Tibial artery (tissue), 4 donors: ENCODE measurements around the gene JADE3.

Experiments used
- DNase-seq, 2 donors: peaks; one replicate each; pipeline ENCODE4 v3.0.0-alpha.2; 2019
- H3K27ac ChIP-seq, 2 donors: fragments of 200-600 bp; sonication (generic) in 1 of 2; 1 replicate in 1 of 2; 2 replicates in 1 of 2; pipeline ENCODE4 v1.5.1; 2018 to 2019; ENCODE audit warnings: mild to moderate bottlenecking in 1 of 2
- H3K27me3 ChIP-seq, 2 donors: fragments of 200-600 bp; sonication (generic) in 1 of 2; one replicate each; pipeline versions ENCODE4 v1.5.1 to v1.6.0; 2016 to 2019
- H3K36me3 ChIP-seq, 3 donors: fragments of 200-600 bp; sonication (generic) in 2 of 3; one replicate each; pipeline ENCODE4 v1.5.1; 2016 to 2019; ENCODE audit warnings: mild to moderate bottlenecking in 2 of 3
- H3K4me1 ChIP-seq, 4 donors: fragments of 200-600 bp; sonication (generic) in 2 of 4; 1 replicate in 3 of 4; 2 replicates in 1 of 4; pipeline ENCODE4 v1.5.1; 2016 to 2019
- H3K4me3 ChIP-seq, 2 donors: fragments of 200-600 bp; sonication (generic) in 1 of 2; 1 replicate in 1 of 2; 2 replicates in 1 of 2; pipeline ENCODE4 v1.5.1; 2018 to 2019; ENCODE audit warnings: mild to moderate bottlenecking in 2 of 2
- H3K9me3 ChIP-seq, 3 donors: fragments of 200-600 bp; sonication (generic) in 1 of 3; one replicate each; pipeline ENCODE4 v1.5.1; 2016 to 2019
- CTCF ChIP-seq, 2 experiments: fragments of 200-600 bp in 1 of 2; fragments of 450-650 bp in 1 of 2; IDR thresholded peaks; one replicate each; pipeline ENCODE4 v1.5.1; 2017 to 2019; ENCODE audit warnings: antibody characterized with exemption in 2 of 2, mild to moderate bottlenecking in 1 of 2, moderate library complexity in 1 of 2
- intact Hi-C: fragments of 100-400 bp; cut with DNase I; formaldehyde crosslinking; loops from one replicate; pipeline ENCODE4 v1.15.0; 2023; ENCODE audit warnings: low total_unique reads

The JADE3 gene

GRCh38 chrX:47059142-47059874, 147.1 kb downstream of the JADE3 start:
- Histone ChIP-seq H3K36me3 (peaks cover 0 to 9% (median 0%) of the 10 kb centered on the region in 3 donors), H3K4me1 (no peaks in the 10 kb centered on the region), H3K9me3 (no peaks in the 10 kb centered on the region), H3K4me3 (no peak overlapping the region), H3K27ac (no peak overlapping the region), H3K27me3 (no peaks in the 10 kb centered on the region)
- intact Hi-C loops: no loop called here
- no peak for TF ChIP-seq CTCF (IDR thresholded peaks at IDR 0.05)
- no peak for DNase-seq

GRCh38 chrX:47060708-47061107, 148.5 kb downstream of the JADE3 start:
- Histone ChIP-seq H3K4me1 (no peaks in the 10 kb centered on the region), H3K4me3 (no peak overlapping the region), H3K9me3 (no peaks in the 10 kb centered on the region), H3K27me3 (no peaks in the 10 kb centered on the region), H3K36me3 (peaks cover 0 to 9% (median 0%) of the 10 kb centered on the region in 3 donors), H3K27ac (no peak overlapping the region)
- no peak for DNase-seq
- no peak for TF ChIP-seq CTCF (IDR thresholded peaks at IDR 0.05)
- intact Hi-C loops: no loop called here

- no peaks in the 10 kb centered on the region for H3K9me3 ChIP-seq
- no peaks in the 10 kb centered on the region for H3K4me1 ChIP-seq
- TF ChIP-seq CTCF (IDR thresholded peaks at IDR 0.05): no peak
- no peak overlapping the region for H3K4me3 ChIP-seq
- no peak overlapping the region for H3K27ac ChIP-seq
- peaks cover 0 to 9% (median 0%) of the 10 kb centered on the region in 3 donors for H3K36me3 ChIP-seq
- no peaks in the 10 kb centered on the region for H3K27me3 ChIP-seq
- intact Hi-C loops: no loop called here
- DNase-seq: no peak
These were observed 149.2 kb downstream of the JADE3 start for GRCh38 chrX:47061238-47061919.

GRCh38 chrX:47063179-47063578, 151.0 kb downstream of the JADE3 start:
- no peaks in the 10 kb centered on the region for H3K4me1 ChIP-seq
- no peaks in the 10 kb centered on the region for H3K27me3 ChIP-seq
- intact Hi-C loops: no loop called here
- no peak for TF ChIP-seq CTCF (IDR thresholded peaks at IDR 0.05)
- no peak overlapping the region for H3K4me3 ChIP-seq
- no peak for DNase-seq
- H3K27ac ChIP-seq: no peak overlapping the region
- H3K36me3 ChIP-seq: peaks cover 0 to 5% (median 0%) of the 10 kb centered on the region in 3 donors
- H3K9me3 ChIP-seq: no peaks in the 10 kb centered on the region

- intact Hi-C loops: no loop called here
- TF ChIP-seq CTCF (IDR thresholded peaks at IDR 0.05): no peak
- H3K36me3 ChIP-seq: no peaks in the 10 kb centered on the region
- H3K4me1 ChIP-seq: no peaks in the 10 kb centered on the region
- no peaks in the 10 kb centered on the region for H3K27me3 ChIP-seq
- no peak overlapping the region for H3K4me3 ChIP-seq
- no peak overlapping the region for H3K27ac ChIP-seq
- no peak for DNase-seq
- no peaks in the 10 kb centered on the region for H3K9me3 ChIP-seq
These were observed 156.0 kb downstream of the JADE3 start for GRCh38 chrX:47068214-47068613.
